K562 (cell line): ENCODE data around the gene ZNF622. TPM values are rescaled to one million over a fixed set of nuclear protein-coding genes. Genes with fewer than 3 reads are reported as not detected.

Experiments used
- ATAC-seq: fragments of 200-7000 bp; cut with Tn5 transposase; 3 replicates; pipeline ENCODE4 v1.9.1; 2020; ENCODE audit warnings: moderate library complexity
- BruUV-seq: library from RNA; stranded (reverse); fragments of 400-500 nt; replicated peaks from 2 replicates; lab custom pipeline; 2021; lab: Mats Ljungman, UMichigan
- CTCF ChIA-PET: fragments of 300-600 bp; formaldehyde crosslinking; extraction: SDS; loops from one replicate; lab custom pipeline; 2021; ENCODE audit warnings: low intra/inter-chr PET ratio; lab: Yijun Ruan, JAX
- POLR2A ChIA-PET: fragments of 300-600, 350-650 bp; sonication (Branson Sonifier 250); formaldehyde crosslinking; extraction: SDS; loops from one replicate; lab custom pipeline; 2021; ENCODE audit warnings: antibody characterized with exemption, inconsistent platforms; lab: Yijun Ruan, JAX
- DNase-seq, 4 experiments: peaks; one replicate each; pipeline versions ENCODE4 v3.0.0 to v3.0.0-alpha.2; 2011 to 2018; ENCODE audit warnings: low spot score in 3 of 4, mixed read lengths in 3 of 4; ENCODE audit errors: extremely low read depth in 1 of 4
- FAIRE-seq: peaks from 2 replicates; lab custom pipeline; 2011; peaks lifted over from hg19 to GRCh38; lab: Jason Lieb, UNC
- H2AFZ ChIP-seq: 2 replicates; pipeline ENCODE4 v1.6.0; 2011; ENCODE audit warnings: low read depth, low read length, control low read depth, inconsistent platforms
- H3K27ac ChIP-seq: fragments of 200-600 bp; 3 replicates; pipeline ENCODE4 v1.8.0; 2011; ENCODE audit warnings: low read depth, mild to moderate bottlenecking, control low read depth, inconsistent platforms, low read length, moderate library complexity, mixed read lengths; ENCODE audit errors: extremely low read depth
- H3K27me3 ChIP-seq, 2 experiments: fragments of 300-600 bp in 1 of 2; 2 replicates in 1 of 2; 3 replicates in 1 of 2; pipeline versions ENCODE4 v1.6.0 to v1.8.0; 2011; ENCODE audit warnings: inconsistent platforms in 2 of 2, low read length in 2 of 2, mild to moderate bottlenecking in 1 of 2, mixed read lengths in 1 of 2, moderate library complexity in 1 of 2; ENCODE audit not compliant: control insufficient read depth in 2 of 2, insufficient read depth in 2 of 2
- H3K36me3 ChIP-seq: fragments of 300-600 bp; 3 replicates; pipeline ENCODE4 v1.8.0; 2011; ENCODE audit warnings: mild to moderate bottlenecking, low read length, inconsistent platforms; ENCODE audit not compliant: control insufficient read depth, insufficient read depth
- H3K4me1 ChIP-seq, 2 experiments: fragments of 200-600 bp in 1 of 2; replicated peaks in 1 of 2; 2 replicates in 1 of 2; 3 replicates in 1 of 2; pipeline versions ENCODE4 v1.5.1 to v1.8.0; 2011; ENCODE audit warnings: inconsistent platforms in 2 of 2, low read length in 2 of 2, mild to moderate bottlenecking in 1 of 2, mixed read lengths in 1 of 2, moderate library complexity in 1 of 2; ENCODE audit not compliant: control insufficient read depth in 2 of 2, insufficient read depth in 2 of 2
- H3K4me2 ChIP-seq: 2 replicates; pipeline ENCODE4 v1.6.1; 2011; ENCODE audit warnings: low read length, control low read depth, inconsistent platforms, mixed read lengths; ENCODE audit not compliant: insufficient read depth
- H3K4me3 ChIP-seq: fragments of 200-600 bp; sonication (generic), shearing (Covaris generic); 2 replicates; pipeline ENCODE4 v1.5.1; 2016; ENCODE audit warnings: control low read depth, inconsistent platforms
- H3K79me2 ChIP-seq: fragments of 200-600 bp; 3 replicates; pipeline ENCODE4 v1.8.0; 2011; ENCODE audit warnings: low read length, inconsistent platforms; ENCODE audit not compliant: control insufficient read depth, insufficient read depth
- H3K9ac ChIP-seq, 2 experiments: 2 replicates each; pipeline versions ENCODE4 v1.6.0 to v1.6.1; 2011; ENCODE audit warnings: low read depth in 2 of 2, low read length in 2 of 2, control low read depth in 1 of 2, inconsistent platforms in 1 of 2, mild to moderate bottlenecking in 1 of 2, mixed read lengths in 1 of 2; ENCODE audit not compliant: insufficient read depth in 1 of 2
- H3K9me1 ChIP-seq: one replicate; pipeline ENCODE4 v1.6.0; 2011; ENCODE audit warnings: inconsistent platforms, mild to moderate bottlenecking, low read length, moderate library complexity; ENCODE audit not compliant: control insufficient read depth, insufficient read depth
- H3K9me3 ChIP-seq: replicated peaks from 2 replicates; pipeline ENCODE4 v1.5.1; 2011; ENCODE audit warnings: low read depth, low read length, inconsistent platforms; ENCODE audit not compliant: control insufficient read depth, insufficient read depth
- H4K20me1 ChIP-seq: replicated peaks from 2 replicates; pipeline ENCODE4 v1.6.1; 2011; ENCODE audit warnings: low read length, inconsistent platforms, mixed read lengths; ENCODE audit not compliant: control insufficient read depth, insufficient read depth
- BCL6 ChIP-seq: fragments of 250-450 bp; sonication (Bioruptor Pico); IDR thresholded peaks from 2 replicates; pipeline ENCODE4 v1.4.0; 2020
- MAFF ChIP-seq: IDR thresholded peaks from 2 replicates; pipeline ENCODE4 v1.6.1; 2012; ENCODE audit warnings: low read length, improper control_type of control experiment
- MEIS2 ChIP-seq: fragments of 450-650 bp; IDR thresholded peaks from 2 replicates; pipeline ENCODE4 v1.6.1; 2014; ENCODE audit warnings: mild to moderate bottlenecking; ENCODE audit not compliant: partially characterized antibody
- MTA1 ChIP-seq: fragments of 450-650 bp; IDR thresholded peaks from 2 replicates; pipeline ENCODE4 v1.6.1; 2017; ENCODE audit warnings: borderline replicate concordance
- TRIM24 ChIP-seq, 2 experiments: fragments of 450-650 bp; IDR thresholded peaks; 2 replicates each; pipeline ENCODE4 v1.6.1; 2016
- ZNF57 ChIP-seq: fragments of 450-650 bp; formaldehyde crosslinking; IDR thresholded peaks from 2 replicates; pipeline ENCODE4 v1.4.0; 2020; ENCODE audit warnings: mild to moderate bottlenecking, moderate library complexity
- ZNF655 ChIP-seq: fragments of 250-450 bp; sonication (Bioruptor Pico); IDR thresholded peaks from 2 replicates; pipeline ENCODE4 v1.5.0; 2021
- ZNF780A ChIP-seq: fragments of 250-450 bp; sonication (Bioruptor Pico); IDR thresholded peaks from 2 replicates; pipeline ENCODE4 v1.5.0; 2021; ENCODE audit warnings: mild to moderate bottlenecking
- WGBS: fragments of 100-300 bp; shearing (Covaris generic); methylation state at CpG from one replicate; pipeline ENCODE4 v1.1.6; 2016; ENCODE audit warnings: low coverage, mixed read lengths; ENCODE audit not compliant: insufficient coverage; ENCODE audit errors: missing lambda C conversion rate; 5-methylcytosine and 5-hydroxymethylcytosine counted together
- in situ Hi-C: fragments of 300-500 bp; cut with MboI; formaldehyde crosslinking; loops from 4 replicates; pipeline ENCODE4 v1.15.0; 2018; ENCODE audit warnings: inconsistent platforms, mixed read lengths
- intact Hi-C: fragments of 100-400 bp; cut with micrococcal nuclease; formaldehyde crosslinking; loops from 2 replicates; pipeline ENCODE4 v1.14.2; 2022
- polyA plus RNA-seq, 8 experiments: library from polyadenylated mRNA; depleted of rRNA in 4 of 8; stranded (reverse) in 5 of 8; unstranded in 3 of 8; fragments of >200 nt; fragmentation: Nextera tagmentation in 2 of 8; fragmentation: Illumina TruSeq in 1 of 8; extraction: Ambion mirVana in 2 of 8; extraction: Trizol in 1 of 8; gene quantifications; 2 replicates each; pipeline versions ENCODE4 v1.2.1 to v1.2.3, GENCODE V29; 2011 to 2014; ENCODE audit warnings: inconsistent platforms in 1 of 8, missing spikeins in 1 of 8
- total RNA-seq, 7 experiments: library from RNA; depleted of rRNA in 6 of 7; stranded (reverse); fragments of >200 nt in 6 of 7; fragmentation: Illumina TruSeq in 2 of 7; extraction: Trizol in 2 of 7; gene quantifications; 2 replicates each; pipeline versions ENCODE4 v1.2.1 to v1.2.3, GENCODE V29; 2011 to 2021; ENCODE audit warnings: low replicate concordance in 1 of 7
- TF ChIP-seq, protein P1 (sequence below): fragments of 200-400 bp; formaldehyde crosslinking; IDR thresholded peaks from 2 replicates; pipeline ENCODE4 v1.6.1; 2017; ENCODE audit warnings: mild to moderate bottlenecking, low read depth, low read length, moderate library complexity

The ZNF622 gene
- total and polyA plus RNA-seq, 9 of the 15 experiments (the other 6 are each of a cell fraction or from before 2014, with no cell fraction given), result 9.6 to 51.5 (median 32.3) TPM

- H3K4me1 ChIP-seq, result peaks cover 5 to 8% of the 10 kb centered on the region in 2 experiments; a peak in 3 of 5 replicates
- WGBS, result 0% methylated on average over 1 of the region's 1 CpG
- H3K4me2 ChIP-seq, result no peak overlapping the region
- FAIRE-seq, result no peak
- no peak overlapping the region for H3K4me3 ChIP-seq
- no peak overlapping the region for H3K27ac ChIP-seq
- H3K79me2 ChIP-seq, result no peaks in the 10 kb centered on the region
- H3K9ac ChIP-seq, result no peak overlapping the region
- POLR2A ChIA-PET, result no interaction called here
- no peak for ATAC-seq
- H3K9me3 ChIP-seq, result no peaks in the 10 kb centered on the region
- in situ Hi-C loops (no loop called here), intact Hi-C loops (no loop called here)
- no peaks in the 10 kb centered on the region for H3K36me3 ChIP-seq
- CTCF ChIA-PET, result no interaction called here
- TF ChIP-seq BCL6 (CRISPR knock-in tag) (no peak), ZNF655 (CRISPR knock-in tag) (no peak), MTA1 (no peak), ZNF57 (CRISPR knock-in tag) (no peak), TRIM24 (IDR thresholded peaks at IDR 0.05) (no peak), MEIS2 (no peak), ZNF780A (CRISPR knock-in tag) (no peak), MAFF (no peak)
- TF ChIP-seq, protein P1, sequence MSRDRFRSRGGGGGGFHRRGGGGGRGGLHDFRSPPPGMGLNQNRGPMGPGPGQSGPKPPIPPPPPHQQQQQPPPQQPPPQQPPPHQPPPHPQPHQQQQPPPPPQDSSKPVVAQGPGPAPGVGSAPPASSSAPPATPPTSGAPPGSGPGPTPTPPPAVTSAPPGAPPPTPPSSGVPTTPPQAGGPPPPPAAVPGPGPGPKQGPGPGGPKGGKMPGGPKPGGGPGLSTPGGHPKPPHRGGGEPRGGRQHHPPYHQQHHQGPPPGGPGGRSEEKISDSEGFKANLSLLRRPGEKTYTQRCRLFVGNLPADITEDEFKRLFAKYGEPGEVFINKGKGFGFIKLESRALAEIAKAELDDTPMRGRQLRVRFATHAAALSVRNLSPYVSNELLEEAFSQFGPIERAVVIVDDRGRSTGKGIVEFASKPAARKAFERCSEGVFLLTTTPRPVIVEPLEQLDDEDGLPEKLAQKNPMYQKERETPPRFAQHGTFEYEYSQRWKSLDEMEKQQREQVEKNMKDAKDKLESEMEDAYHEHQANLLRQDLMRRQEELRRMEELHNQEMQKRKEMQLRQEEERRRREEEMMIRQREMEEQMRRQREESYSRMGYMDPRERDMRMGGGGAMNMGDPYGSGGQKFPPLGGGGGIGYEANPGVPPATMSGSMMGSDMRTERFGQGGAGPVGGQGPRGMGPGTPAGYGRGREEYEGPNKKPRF, result no peak
- no peaks in the 10 kb centered on the region for H4K20me1 ChIP-seq
- H3K9me1 ChIP-seq, result no peaks in the 10 kb centered on the region
- no TSS peak for BruUV-seq
- H2AFZ ChIP-seq, result no peak overlapping the region
- DNase-seq, result no peak
- H3K27me3 ChIP-seq, result peaks cover 3 to 8% of the 10 kb centered on the region in 2 experiments; a peak in 1 of 5 replicates
Observed at GRCh38 chr5:16413166-16413860, 52.3 kb downstream of the ZNF622 start.
